Peyer's patch (tissue), 4 donors: ENCODE data around the gene FAIM2.

ENCODE experiments used
- CTCF ChIP-seq, 6 experiments: fragments of 450-650 bp in 4 of 6; fragments of 200-600 bp in 2 of 6; sonication (generic) in 1 of 6; IDR thresholded peaks; one replicate each; pipeline ENCODE4 v1.5.1; 2017 to 2019; ENCODE audit warnings: antibody characterized with exemption in 6 of 6, mild to moderate bottlenecking in 3 of 6, moderate library complexity in 1 of 6
- POLR2A ChIP-seq, 2 donors: fragments of 450-650 bp; IDR thresholded peaks; one replicate each; pipeline ENCODE4 v1.5.1; 2017; ENCODE audit warnings: antibody characterized with exemption in 2 of 2, mild to moderate bottlenecking in 2 of 2, moderate library complexity in 2 of 2

DNA sequence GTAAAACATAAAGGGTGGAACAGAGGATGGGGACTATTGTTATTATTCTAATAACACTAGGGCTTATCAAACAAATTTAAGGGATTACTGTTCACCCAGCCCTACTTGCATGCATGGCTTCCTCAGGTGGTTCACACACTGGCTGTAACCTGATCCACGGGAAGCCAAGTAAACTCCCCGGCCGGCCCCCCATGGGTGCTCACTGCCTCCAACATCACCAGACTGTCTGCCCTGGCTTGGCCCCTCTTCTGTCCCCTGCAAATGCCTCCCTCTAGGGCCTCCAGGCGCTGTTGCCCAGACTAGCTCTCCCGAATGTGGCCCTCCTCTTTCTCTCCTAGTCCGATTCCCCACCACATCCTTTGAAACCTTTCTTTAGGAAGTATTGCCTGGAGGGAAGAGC is 18.6 kb downstream of the FAIM2 start:
- TF ChIP-seq POLR2A (IDR thresholded peaks at IDR 0.05) = no peak
- no peak for TF ChIP-seq CTCF (IDR thresholded peaks at IDR 0.05)
